GM11168 (cell line): ENCODE results near the gene NFASC.

ENCODE experiments used
- in situ Hi-C: fragments of 300-500 bp; cut with MboI; formaldehyde crosslinking; loops from one replicate; pipeline ENCODE4 v1.12.0; 2022; ENCODE audit warnings: low sequenced_read_pairs; ENCODE audit not compliant: unreplicated experiment

The NFASC gene

GRCh38 chr1:205069371-205070125, 198.9 kb downstream of the NFASC start:
- in situ Hi-C loops: loop anchor here (10.0 kb wide), 1 partner anchor 95 kb away; no protein-coding TSS in a partner anchor

- in situ Hi-C loops: no loop called here
These were observed 200.4 kb downstream of the NFASC start for GRCh38 chr1:205071028-205071409.

- in situ Hi-C loops: no loop called here
These were observed 201.1 kb downstream of the NFASC start for GRCh38 chr1:205071801-205072200.

GRCh38 chr1:205072286-205072685, 201.6 kb downstream of the NFASC start:
- in situ Hi-C loops: no loop called here
